HepG2 (cell line): Measurements from ENCODE around the gene CHST3. TPM values are rescaled to one million over a fixed set of nuclear protein-coding genes. Genes with fewer than 3 reads are reported as not detected.

Experiments
- ATAC-seq: fragments of 200-7000 bp; cut with Tn5 transposase; 3 replicates; pipeline ENCODE4 v1.9.1; 2020; ENCODE audit warnings: mild to moderate bottlenecking, moderate library complexity
- BruUV-seq: library from RNA; stranded (reverse); fragments of 400-500 nt; replicated peaks from 2 replicates; lab custom pipeline; 2021; lab: Mats Ljungman, UMichigan
- CTCF ChIA-PET: fragments of 300-600 bp; formaldehyde crosslinking; extraction: SDS; loops from one replicate; lab custom pipeline; 2021; ENCODE audit warnings: low total read pairs, inconsistent platforms, low intra/inter-chr PET ratio; lab: Yijun Ruan, JAX
- POLR2A ChIA-PET: fragments of 350-600 bp; sonication (Branson Sonifier 250); formaldehyde crosslinking; loops from one replicate; lab custom pipeline; 2020; ENCODE audit warnings: antibody characterized with exemption, inconsistent platforms; lab: Yijun Ruan, JAX
- DNase-seq: peaks from one replicate; pipeline ENCODE4 v3.0.0-alpha.2; 2015; ENCODE audit warnings: low spot score
- FAIRE-seq: peaks from 3 replicates; lab custom pipeline; 2011; peaks lifted over from hg19 to GRCh38; lab: Jason Lieb, UNC
- H2AFZ ChIP-seq: one replicate; pipeline ENCODE4 v1.6.1; 2011; ENCODE audit warnings: low read length, inconsistent platforms
- H3K27ac ChIP-seq: fragments of 300-600 bp; 3 replicates; pipeline ENCODE4 v1.8.0; 2011; ENCODE audit warnings: mixed run types, mild to moderate bottlenecking, mixed read lengths, low read length, inconsistent platforms; ENCODE audit not compliant: insufficient read depth; ENCODE audit errors: extremely low read length
- H3K27me3 ChIP-seq, 2 experiments: fragments of 200-600 bp in 1 of 2; 2 replicates in 1 of 2; 3 replicates in 1 of 2; pipeline versions ENCODE4 v1.6.0 to v1.8.0; 2011; ENCODE audit warnings: low read length in 2 of 2, mild to moderate bottlenecking in 2 of 2, moderate library complexity in 2 of 2, inconsistent platforms in 1 of 2; ENCODE audit not compliant: insufficient read depth in 2 of 2, control insufficient read depth in 1 of 2
- H3K36me3 ChIP-seq, 2 experiments: fragments of 200-600 bp in 1 of 2; replicated peaks in 1 of 2; 2 replicates in 1 of 2; 3 replicates in 1 of 2; pipeline versions ENCODE4 v1.5.1 to v1.8.0; 2011; ENCODE audit warnings: low read length in 2 of 2, inconsistent platforms in 1 of 2; ENCODE audit not compliant: insufficient read depth in 2 of 2, control insufficient read depth in 1 of 2
- H3K4me1 ChIP-seq: 2 replicates; pipeline ENCODE4 v1.5.1; 2012; ENCODE audit warnings: low read length, inconsistent platforms; ENCODE audit not compliant: insufficient read depth
- H3K4me2 ChIP-seq: 2 replicates; pipeline ENCODE4 v1.6.0; 2011; ENCODE audit warnings: low read depth, low read length, inconsistent platforms
- H3K4me3 ChIP-seq, 3 experiments: fragments of 200-600 bp in 1 of 3; sonication (generic), shearing (Covaris generic) in 1 of 3; replicated peaks in 1 of 3; 2 replicates each; pipeline ENCODE4 v1.5.1; 2011 to 2016; ENCODE audit warnings: low read length in 3 of 3, inconsistent platforms in 2 of 3, low read depth in 2 of 3, mild to moderate bottlenecking in 2 of 3, control low read depth in 1 of 3, mixed read lengths in 1 of 3; ENCODE audit not compliant: insufficient read depth in 1 of 3
- H3K79me2 ChIP-seq: one replicate; pipeline ENCODE4 v1.6.1; 2011; ENCODE audit warnings: low read length, inconsistent platforms; ENCODE audit not compliant: insufficient read depth
- H3K9ac ChIP-seq: 2 replicates; pipeline ENCODE4 v1.6.0; 2011; ENCODE audit warnings: mild to moderate bottlenecking, low read depth, low read length, inconsistent platforms; ENCODE audit not compliant: insufficient read depth
- H3K9me3 ChIP-seq: 2 replicates; pipeline ENCODE4 v1.5.1; 2012; ENCODE audit warnings: mild to moderate bottlenecking, low read length
- H4K20me1 ChIP-seq: 2 replicates; pipeline ENCODE4 v1.6.0; 2011; ENCODE audit warnings: inconsistent platforms, mild to moderate bottlenecking, low read length, moderate library complexity; ENCODE audit not compliant: insufficient read depth
- ADNP ChIP-seq: sonication (generic); formaldehyde crosslinking; IDR thresholded peaks from 2 replicates; pipeline ENCODE4 v1.4.0; 2020; ENCODE audit warnings: missing genetic modification reagents
- ETV6 ChIP-seq: sonication (generic); formaldehyde crosslinking; conservative IDR thresholded peaks from 2 replicates; pipeline ENCODE4 v1.4.0; 2020; ENCODE audit warnings: missing genetic modification reagents
- FOSL2 ChIP-seq: sonication (generic); formaldehyde crosslinking; IDR thresholded peaks from 2 replicates; pipeline ENCODE4 v1.4.0; 2020; ENCODE audit warnings: missing genetic modification reagents
- KDM4B ChIP-seq: sonication (generic); formaldehyde crosslinking; IDR thresholded peaks from 2 replicates; pipeline ENCODE4 v1.4.0; 2020; ENCODE audit warnings: missing genetic modification reagents
- KDM5A ChIP-seq: fragments of 200-600 bp; sonication (generic); IDR thresholded peaks from 2 replicates; pipeline ENCODE4 v1.7.0; 2018; ENCODE audit warnings: antibody characterized with exemption, mild to moderate bottlenecking, low read length, borderline replicate concordance
- KLF13 ChIP-seq: sonication (generic); formaldehyde crosslinking; IDR thresholded peaks from 2 replicates; pipeline ENCODE4 v1.4.0; 2020; ENCODE audit warnings: mild to moderate bottlenecking, missing genetic modification reagents
- NONO ChIP-seq, 2 experiments: fragments of 450-650 bp in 1 of 2; sonication (generic) in 1 of 2; formaldehyde crosslinking in 1 of 2; IDR thresholded peaks in 1 of 2; conservative IDR thresholded peaks in 1 of 2; 2 replicates each; pipeline versions ENCODE4 v1.6.1 to v1.8.0; 2017 to 2022; ENCODE audit warnings: mild to moderate bottlenecking in 1 of 2, missing genetic modification reagents in 1 of 2, moderate library complexity in 1 of 2
- TBP ChIP-seq: sonication (generic); formaldehyde crosslinking; IDR thresholded peaks from 2 replicates; pipeline ENCODE4 v1.5.0; 2020; ENCODE audit warnings: missing genetic modification reagents
- TCF12 ChIP-seq, 2 experiments: fragments of 450-650 bp in 1 of 2; sonication (generic) in 1 of 2; formaldehyde crosslinking in 1 of 2; IDR thresholded peaks; 2 replicates each; pipeline versions ENCODE4 v1.6.1 to v1.8.0; 2017 to 2022; ENCODE audit warnings: antibody characterized with exemption in 1 of 2, mild to moderate bottlenecking in 1 of 2, missing genetic modification reagents in 1 of 2, moderate library complexity in 1 of 2
- TGIF2 ChIP-seq: IDR thresholded peaks from 2 replicates; pipeline ENCODE4 v1.6.1; 2016; ENCODE audit warnings: control low read depth, missing compliant biosample characterization
- WIZ ChIP-seq: sonication (generic); formaldehyde crosslinking; IDR thresholded peaks from 2 replicates; pipeline ENCODE4 v1.5.1; 2020; ENCODE audit warnings: mild to moderate bottlenecking, missing genetic modification reagents
- ZNF292 ChIP-seq: sonication (generic); formaldehyde crosslinking; IDR thresholded peaks from 2 replicates; pipeline ENCODE4 v1.8.1; 2022; ENCODE audit warnings: mild to moderate bottlenecking, low read depth, missing genetic modification reagents, borderline replicate concordance
- ZNF549 ChIP-seq: sonication (generic); formaldehyde crosslinking; IDR thresholded peaks from 2 replicates; pipeline ENCODE4 v1.5.0; 2020; ENCODE audit warnings: missing genetic modification reagents
- WGBS: methylation state at CpG from one replicate; pipeline ENCODE4 v1.1.6; 2017; ENCODE audit warnings: low lambda C conversion rate; 5-methylcytosine and 5-hydroxymethylcytosine counted together
- in situ Hi-C: cut with HindIII; loops from 2 replicates; pipeline ENCODE4 v1.10.0; 2017; ENCODE audit warnings: low pct_unique_long_range_greater_than_20kb; ENCODE audit not compliant: extremely low pct_ligation_motif_present
- intact Hi-C: fragments of 100-400 bp; cut with micrococcal nuclease; formaldehyde crosslinking; loops from one replicate; pipeline ENCODE4 v1.10.0; 2022; ENCODE audit not compliant: unreplicated experiment
- polyA plus RNA-seq, 8 experiments: library from polyadenylated mRNA; depleted of rRNA in 3 of 8; stranded (reverse) in 7 of 8; unstranded in 1 of 8; fragments of >200 nt; fragmentation: Illumina TruSeq in 4 of 8; extraction: Trizol in 4 of 8; gene quantifications; 2 replicates each; pipeline versions ENCODE4 v1.2.1 to v1.2.3, GENCODE V29; 2011 to 2016; ENCODE audit warnings: low read depth in 4 of 8, missing spikeins in 1 of 8, mixed read lengths in 1 of 8; ENCODE audit not compliant: insufficient read depth in 1 of 8
- total RNA-seq, 5 experiments: library from RNA; depleted of rRNA; stranded (reverse); fragments of >200 nt; fragmentation: Illumina TruSeq; extraction: Trizol; gene quantifications; 2 replicates each; pipeline ENCODE4 v1.2.3, GENCODE V29; 2016; ENCODE audit warnings: low read depth in 1 of 5
- TF ChIP-seq, protein P1 (sequence below): sonication (generic); formaldehyde crosslinking; IDR thresholded peaks from 2 replicates; pipeline ENCODE4 v1.5.1; 2020; ENCODE audit warnings: missing genetic modification reagents, mild to moderate bottlenecking, borderline replicate concordance
- TF ChIP-seq, protein P2 (sequence below): sonication (generic); formaldehyde crosslinking; IDR thresholded peaks from 2 replicates; pipeline ENCODE4 v1.5.0; 2020; ENCODE audit warnings: mild to moderate bottlenecking, missing genetic modification reagents
- TF ChIP-seq, protein P3 (sequence below): sonication (generic); formaldehyde crosslinking; IDR thresholded peaks from 2 replicates; pipeline ENCODE4 v1.4.0; 2020; ENCODE audit warnings: missing genetic modification reagents

CHST3 gene
- total and polyA plus RNA-seq, 2 of the 13 experiments (the other 11 are each of a cell fraction or from before 2014, with no cell fraction given) = 7.2 to 18.7 TPM

DNA sequence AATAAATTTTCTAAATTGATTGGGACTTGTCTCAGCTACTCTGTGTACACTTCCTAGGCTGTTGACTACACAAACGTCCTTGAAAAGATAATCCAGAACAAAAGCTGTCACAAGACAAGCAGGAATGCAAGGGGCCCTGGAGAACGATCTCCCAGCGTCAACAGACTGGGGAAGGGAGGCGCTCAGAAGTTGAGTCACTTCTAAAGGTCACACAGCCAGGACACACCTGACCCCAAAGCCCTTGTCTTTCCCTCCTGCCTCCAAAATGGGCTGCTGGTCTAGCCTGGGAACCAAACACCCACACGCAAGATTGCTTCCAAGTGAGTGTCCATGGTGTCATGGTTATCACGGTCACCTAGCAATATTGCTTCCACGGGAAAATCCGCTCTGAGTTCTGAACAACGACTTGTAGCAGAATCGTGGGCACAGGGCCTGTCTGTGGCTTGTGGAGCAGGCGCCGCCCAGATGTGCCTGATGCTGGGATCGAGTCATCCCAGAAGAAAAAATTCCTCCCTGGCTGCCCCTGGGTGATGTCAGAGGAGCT lies 74.3 kb downstream of the CHST3 start (continued):
- TF ChIP-seq, protein P1, sequence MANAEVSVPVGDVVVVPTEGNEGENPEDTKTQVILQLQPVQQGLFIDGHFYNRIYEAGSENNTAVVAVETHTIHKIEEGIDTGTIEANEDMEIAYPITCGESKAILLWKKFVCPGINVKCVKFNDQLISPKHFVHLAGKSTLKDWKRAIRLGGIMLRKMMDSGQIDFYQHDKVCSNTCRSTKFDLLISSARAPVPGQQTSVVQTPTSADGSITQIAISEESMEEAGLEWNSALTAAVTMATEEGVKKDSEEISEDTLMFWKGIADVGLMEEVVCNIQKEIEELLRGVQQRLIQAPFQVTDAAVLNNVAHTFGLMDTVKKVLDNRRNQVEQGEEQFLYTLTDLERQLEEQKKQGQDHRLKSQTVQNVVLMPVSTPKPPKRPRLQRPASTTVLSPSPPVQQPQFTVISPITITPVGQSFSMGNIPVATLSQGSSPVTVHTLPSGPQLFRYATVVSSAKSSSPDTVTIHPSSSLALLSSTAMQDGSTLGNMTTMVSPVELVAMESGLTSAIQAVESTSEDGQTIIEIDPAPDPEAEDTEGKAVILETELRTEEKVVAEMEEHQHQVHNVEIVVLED (CRISPR knock-in tag) = peak; percentile 32; the same call in 1 of the 2 replicates
- peak; percentile 92 for TF ChIP-seq ADNP
- peak; percentile 94 for TF ChIP-seq FOSL2 (CRISPR knock-in tag)
- peak; percentile 36; the same call in 1 of the 2 replicates for TF ChIP-seq KDM4B (CRISPR knock-in tag)

DNA sequence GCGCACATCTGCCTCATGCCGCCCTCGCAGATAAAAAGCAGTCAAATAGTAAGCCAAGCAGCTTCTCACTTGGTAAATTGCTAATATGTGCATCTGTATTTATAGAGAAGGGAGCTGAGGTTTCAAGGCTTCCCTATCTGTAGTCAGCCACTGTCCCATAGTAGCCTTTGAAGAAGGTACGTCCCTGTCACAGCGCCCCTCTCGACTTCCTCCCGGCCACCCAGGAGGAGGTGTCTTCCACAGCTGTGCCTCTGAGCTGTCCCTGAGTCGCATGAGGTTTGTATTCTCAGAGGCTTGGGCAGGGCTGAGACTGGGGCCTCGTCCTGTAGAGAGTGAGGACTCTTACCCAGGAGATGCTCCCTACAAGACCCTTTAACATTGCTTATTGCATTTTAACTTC lies 75.2 kb downstream of the CHST3 start:
- H3K36me3 ChIP-seq = no peaks in the 10 kb centered on the region
- CTCF ChIA-PET = no interaction called here
- 82% methylated on average over 9 of the region's 9 CpGs for WGBS
- peaks cover 93% of the 10 kb centered on the region for H3K4me1 ChIP-seq
- FAIRE-seq (no peak), ATAC-seq (no peak), DNase-seq (no peak)
- H3K27ac ChIP-seq = peak overlapping the region; percentile 74
- no peak overlapping the region for H3K4me2 ChIP-seq
- no peak overlapping the region for H3K4me3 ChIP-seq
- intact Hi-C loops = no loop called here
- no peak overlapping the region for H2AFZ ChIP-seq
- POLR2A ChIA-PET = interaction anchor here (1.1 to 3.5 kb wide), 6 partner anchors 9 to 269 kb away, joined by 3 to 24 read pairs (median 5); partner anchors contain the start of gene CHST3
- no peaks in the 10 kb centered on the region for H3K79me2 ChIP-seq
- H4K20me1 ChIP-seq = no peaks in the 10 kb centered on the region
- H3K27me3 ChIP-seq = no peaks in the 10 kb centered on the region
- H3K9ac ChIP-seq = no peak overlapping the region; the same call in 1 of the 2 replicates
- in situ Hi-C loops = loop anchor here (25.0 kb wide), 1 partner anchor 702 kb away; no protein-coding TSS in a partner anchor
- H3K9me3 ChIP-seq = no peaks in the 10 kb centered on the region
- BruUV-seq = no TSS peak
- TF ChIP-seq ZNF549 (CRISPR knock-in tag) (no peak), TBP (CRISPR knock-in tag) (no peak), KDM5A (no peak), TCF12 (IDR thresholded peaks at IDR 0.05) (no peak), TCF12 (CRISPR knock-in tag; IDR thresholded peaks at IDR 0.05) (no peak), KLF13 (CRISPR knock-in tag) (no peak), ZNF292 (CRISPR knock-in tag) (no peak), TGIF2 (CRISPR knock-in tag) (no peak), WIZ (CRISPR knock-in tag) (no peak), ETV6 (CRISPR knock-in tag) (no peak), NONO (IDR thresholded peaks at IDR 0.05) (no peak), NONO (CRISPR knock-in tag; conservative IDR thresholded peaks at IDR 0.05) (no peak)
- TF ChIP-seq, protein P2, sequence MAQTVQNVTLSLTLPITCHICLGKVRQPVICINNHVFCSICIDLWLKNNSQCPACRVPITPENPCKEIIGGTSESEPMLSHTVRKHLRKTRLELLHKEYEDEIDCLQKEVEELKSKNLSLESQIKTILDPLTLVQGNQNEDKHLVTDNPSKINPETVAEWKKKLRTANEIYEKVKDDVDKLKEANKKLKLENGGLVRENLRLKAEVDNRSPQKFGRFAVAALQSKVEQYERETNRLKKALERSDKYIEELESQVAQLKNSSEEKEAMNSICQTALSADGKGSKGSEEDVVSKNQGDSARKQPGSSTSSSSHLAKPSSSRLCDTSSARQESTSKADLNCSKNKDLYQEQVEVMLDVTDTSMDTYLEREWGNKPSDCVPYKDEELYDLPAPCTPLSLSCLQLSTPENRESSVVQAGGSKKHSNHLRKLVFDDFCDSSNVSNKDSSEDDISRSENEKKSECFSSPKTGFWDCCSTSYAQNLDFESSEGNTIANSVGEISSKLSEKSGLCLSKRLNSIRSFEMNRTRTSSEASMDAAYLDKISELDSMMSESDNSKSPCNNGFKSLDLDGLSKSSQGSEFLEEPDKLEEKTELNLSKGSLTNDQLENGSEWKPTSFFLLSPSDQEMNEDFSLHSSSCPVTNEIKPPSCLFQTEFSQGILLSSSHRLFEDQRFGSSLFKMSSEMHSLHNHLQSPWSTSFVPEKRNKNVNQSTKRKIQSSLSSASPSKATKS (CRISPR knock-in tag) = no peak
- TF ChIP-seq, protein P3, sequence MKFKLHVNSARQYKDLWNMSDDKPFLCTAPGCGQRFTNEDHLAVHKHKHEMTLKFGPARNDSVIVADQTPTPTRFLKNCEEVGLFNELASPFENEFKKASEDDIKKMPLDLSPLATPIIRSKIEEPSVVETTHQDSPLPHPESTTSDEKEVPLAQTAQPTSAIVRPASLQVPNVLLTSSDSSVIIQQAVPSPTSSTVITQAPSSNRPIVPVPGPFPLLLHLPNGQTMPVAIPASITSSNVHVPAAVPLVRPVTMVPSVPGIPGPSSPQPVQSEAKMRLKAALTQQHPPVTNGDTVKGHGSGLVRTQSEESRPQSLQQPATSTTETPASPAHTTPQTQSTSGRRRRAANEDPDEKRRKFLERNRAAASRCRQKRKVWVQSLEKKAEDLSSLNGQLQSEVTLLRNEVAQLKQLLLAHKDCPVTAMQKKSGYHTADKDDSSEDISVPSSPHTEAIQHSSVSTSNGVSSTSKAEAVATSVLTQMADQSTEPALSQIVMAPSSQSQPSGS (CRISPR knock-in tag) = no peak
